Measurements from ENCODE around the gene SH3GLB1.

DNA sequence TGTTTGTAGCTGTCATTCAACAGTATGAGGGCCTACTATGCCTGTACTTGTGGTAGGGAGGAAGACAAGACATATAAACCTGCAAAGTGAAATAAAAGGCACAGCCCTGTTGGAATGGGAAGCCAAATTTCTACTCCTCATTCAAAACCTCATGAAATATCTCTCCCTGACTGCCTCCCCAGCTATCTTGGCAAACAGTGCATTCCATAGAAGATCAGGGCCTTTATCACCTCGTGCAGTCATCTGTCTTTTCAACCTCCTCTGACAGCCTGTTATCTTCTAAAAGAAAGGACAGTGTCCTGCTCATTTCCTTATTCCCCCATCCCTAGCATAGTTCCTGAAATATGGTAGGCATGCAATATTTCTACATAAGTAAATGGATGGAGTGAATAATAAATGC lies 71.0 kb downstream of the SH3GLB1 start:
- TF ChIP-seq, protein P1, sequence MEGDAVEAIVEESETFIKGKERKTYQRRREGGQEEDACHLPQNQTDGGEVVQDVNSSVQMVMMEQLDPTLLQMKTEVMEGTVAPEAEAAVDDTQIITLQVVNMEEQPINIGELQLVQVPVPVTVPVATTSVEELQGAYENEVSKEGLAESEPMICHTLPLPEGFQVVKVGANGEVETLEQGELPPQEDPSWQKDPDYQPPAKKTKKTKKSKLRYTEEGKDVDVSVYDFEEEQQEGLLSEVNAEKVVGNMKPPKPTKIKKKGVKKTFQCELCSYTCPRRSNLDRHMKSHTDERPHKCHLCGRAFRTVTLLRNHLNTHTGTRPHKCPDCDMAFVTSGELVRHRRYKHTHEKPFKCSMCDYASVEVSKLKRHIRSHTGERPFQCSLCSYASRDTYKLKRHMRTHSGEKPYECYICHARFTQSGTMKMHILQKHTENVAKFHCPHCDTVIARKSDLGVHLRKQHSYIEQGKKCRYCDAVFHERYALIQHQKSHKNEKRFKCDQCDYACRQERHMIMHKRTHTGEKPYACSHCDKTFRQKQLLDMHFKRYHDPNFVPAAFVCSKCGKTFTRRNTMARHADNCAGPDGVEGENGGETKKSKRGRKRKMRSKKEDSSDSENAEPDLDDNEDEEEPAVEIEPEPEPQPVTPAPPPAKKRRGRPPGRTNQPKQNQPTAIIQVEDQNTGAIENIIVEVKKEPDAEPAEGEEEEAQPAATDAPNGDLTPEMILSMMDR (IDR thresholded peaks at IDR 0.05) = no peak
- TF ChIP-seq POLR2A (IDR thresholded peaks at IDR 0.05) = no peak
